SU-DHL-6 (cell line): ENCODE data around the gene TUBB.

Experiments used
- H2AFZ ChIP-seq: fragments of 200-600 bp; sonication (generic); 2 replicates; pipeline ENCODE4 v1.6.1; 2014; ENCODE audit warnings: low read depth, mild to moderate bottlenecking, moderate library complexity, mixed read lengths, antibody characterized with exemption, low read length; ENCODE audit not compliant: severe bottlenecking
- H3F3A ChIP-seq: fragments of 200-600 bp; shearing (Covaris generic); 2 replicates; pipeline ENCODE4 v1.6.0; 2016; ENCODE audit warnings: antibody characterized with exemption, mild to moderate bottlenecking; ENCODE audit not compliant: insufficient read depth
- H3K27ac ChIP-seq: fragments of 200-600 bp; sonication (generic); 2 replicates; pipeline ENCODE4 v1.5.1; 2016; ENCODE audit warnings: low read depth, mild to moderate bottlenecking, low read length, moderate library complexity, mixed read lengths
- H3K27me3 ChIP-seq: fragments of 200-600 bp; sonication (generic), shearing (Covaris generic); 2 replicates; pipeline ENCODE4 v1.6.0; 2014; ENCODE audit warnings: mild to moderate bottlenecking, low read length
- H3K36me3 ChIP-seq: fragments of 200-600 bp; sonication (generic); 2 replicates; pipeline ENCODE4 v1.6.1; 2014; ENCODE audit warnings: mild to moderate bottlenecking, low read length, mixed read lengths
- H3K4me2 ChIP-seq: fragments of 300-600, 200-600 bp; shearing (Covaris generic), sonication (generic); 2 replicates; pipeline ENCODE4 v1.6.0; 2014; ENCODE audit warnings: low read length, low read depth, mild to moderate bottlenecking; ENCODE audit not compliant: poor library complexity, severe bottlenecking
- H3K4me3 ChIP-seq: fragments of 200-600 bp; sonication (generic); 2 replicates; pipeline ENCODE4 v1.5.1; 2014; ENCODE audit warnings: antibody characterized with exemption, low read length, mild to moderate bottlenecking, mixed read lengths; ENCODE audit not compliant: insufficient read depth, poor library complexity, severe bottlenecking
- H3K79me2 ChIP-seq: fragments of 200-600 bp; sonication (generic); 2 replicates; pipeline ENCODE4 v1.6.1; 2014; ENCODE audit warnings: mild to moderate bottlenecking, low read length, moderate library complexity; ENCODE audit not compliant: insufficient read depth
- H3K9ac ChIP-seq: fragments of 200-600 bp; sonication (generic); 2 replicates; pipeline ENCODE4 v1.7.0; 2014; ENCODE audit warnings: mild to moderate bottlenecking, low read length
- H3K9me2 ChIP-seq: fragments of 200-600 bp; sonication (generic); replicated peaks from 2 replicates; pipeline ENCODE4 v1.6.1; 2014; ENCODE audit warnings: low read length; ENCODE audit not compliant: insufficient read depth
- H3K9me3 ChIP-seq: fragments of 200-600 bp; sonication (generic); 2 replicates; pipeline ENCODE4 v1.6.1; 2014; ENCODE audit warnings: low read length, mixed read lengths; ENCODE audit not compliant: insufficient read depth
- H4K20me1 ChIP-seq: fragments of 200-600 bp; sonication (generic); 2 replicates; pipeline ENCODE4 v1.6.1; 2014; ENCODE audit warnings: low read depth, mild to moderate bottlenecking, antibody characterized with exemption, low read length, moderate library complexity, mixed read lengths
- CTCF ChIP-seq: fragments of 200-600 bp; sonication (generic); IDR thresholded peaks from one replicate; pipeline ENCODE4 v1.5.1; 2017; ENCODE audit warnings: antibody characterized with exemption, mild to moderate bottlenecking, low read length, moderate library complexity; ENCODE audit not compliant: insufficient read depth, poor library complexity, severe bottlenecking
- EZH2phosphoT487 ChIP-seq: fragments of 200-600 bp; sonication (generic), shearing (Covaris generic); conservative IDR thresholded peaks from 2 replicates; pipeline ENCODE4 v1.6.1; 2018; ENCODE audit warnings: mild to moderate bottlenecking, antibody characterized with exemption, low read length, moderate library complexity, mixed read lengths

Gene TUBB

GRCh38 chr6:30726506-30727413 lies 6.6 kb downstream of the TUBB start:
- H3K27me3 ChIP-seq, result no peaks in the 10 kb centered on the region
- TF ChIP-seq EZH2phosphoT487 (no peak), CTCF (no peak)
- H3K79me2 ChIP-seq, result peaks cover 28% of the 10 kb centered on the region
- H3F3A ChIP-seq, result peaks cover 78% of the 10 kb centered on the region
- no peak overlapping the region for H3K4me2 ChIP-seq
- no peaks in the 10 kb centered on the region for H3K9me3 ChIP-seq
- H3K27ac ChIP-seq, result no peak overlapping the region
- H2AFZ ChIP-seq, result no peak overlapping the region
- H3K9me2 ChIP-seq, result no peaks in the 10 kb centered on the region
- peaks cover 13% of the 10 kb centered on the region for H4K20me1 ChIP-seq
- H3K9ac ChIP-seq, result no peak overlapping the region
- peaks cover 35% of the 10 kb centered on the region for H3K36me3 ChIP-seq
- H3K4me3 ChIP-seq, result no peak overlapping the region

GRCh38 chr6:30727920-30728553 lies 7.9 kb downstream of the TUBB start:
- H3F3A ChIP-seq, result peaks cover 72% of the 10 kb centered on the region
- H3K36me3 ChIP-seq, result peaks cover 26% of the 10 kb centered on the region

GRCh38 chr6:30730601-30731435 lies 10.7 kb downstream of the TUBB start:
- H3K4me2 ChIP-seq, result peak overlapping the region; percentile 55

More at GRCh38 chr6:30727920-30728553, 7.9 kb downstream of the TUBB start:
- Histone ChIP-seq H3K9ac (no peak overlapping the region), H3K4me2 (no peak overlapping the region), H3K79me2 (peaks cover 15% of the 10 kb centered on the region), H4K20me1 (peaks cover 7% of the 10 kb centered on the region), H3K4me3 (no peak overlapping the region), H3K27me3 (no peaks in the 10 kb centered on the region), H3K9me3 (no peaks in the 10 kb centered on the region), H3K27ac (no peak overlapping the region), H2AFZ (no peak overlapping the region), H3K9me2 (no peaks in the 10 kb centered on the region)
- TF ChIP-seq CTCF, result no peak
- no peak for TF ChIP-seq EZH2phosphoT487

More at GRCh38 chr6:30730601-30731435, 10.7 kb downstream of the TUBB start:
- Histone ChIP-seq H3K27me3 (no peaks in the 10 kb centered on the region), H3K27ac (peak overlapping the region; percentile 33), H3K79me2 (no peaks in the 10 kb centered on the region), H3K36me3 (0 out of 2 replicates have a peak, but pooled peaks cover 5% of the 10 kb centered on the region), H3K9me2 (no peaks in the 10 kb centered on the region), H3K9ac (peak overlapping the region; percentile 52), H2AFZ (peak overlapping the region; percentile 36), H3K9me3 (no peaks in the 10 kb centered on the region), H3K4me3 (peak overlapping the region; percentile 15), H4K20me1 (no peaks in the 10 kb centered on the region), H3F3A (peaks cover 44% of the 10 kb centered on the region)
- TF ChIP-seq EZH2phosphoT487 (no peak), CTCF (peak; percentile 99)
